Tibial artery (tissue), 4 donors: ENCODE results near the gene HNRNPUL2.

Experiments
- DNase-seq, 2 donors: peaks; one replicate each; pipeline ENCODE4 v3.0.0-alpha.2; 2019
- H3K27ac ChIP-seq, 2 donors: fragments of 200-600 bp; sonication (generic) in 1 of 2; 1 replicate in 1 of 2; 2 replicates in 1 of 2; pipeline ENCODE4 v1.5.1; 2018 to 2019; ENCODE audit warnings: mild to moderate bottlenecking in 1 of 2
- H3K27me3 ChIP-seq, 2 donors: fragments of 200-600 bp; sonication (generic) in 1 of 2; one replicate each; pipeline versions ENCODE4 v1.5.1 to v1.6.0; 2016 to 2019
- H3K36me3 ChIP-seq, 3 donors: fragments of 200-600 bp; sonication (generic) in 2 of 3; one replicate each; pipeline ENCODE4 v1.5.1; 2016 to 2019; ENCODE audit warnings: mild to moderate bottlenecking in 2 of 3
- H3K4me1 ChIP-seq, 4 donors: fragments of 200-600 bp; sonication (generic) in 2 of 4; 1 replicate in 3 of 4; 2 replicates in 1 of 4; pipeline ENCODE4 v1.5.1; 2016 to 2019
- H3K4me3 ChIP-seq, 2 donors: fragments of 200-600 bp; sonication (generic) in 1 of 2; 1 replicate in 1 of 2; 2 replicates in 1 of 2; pipeline ENCODE4 v1.5.1; 2018 to 2019; ENCODE audit warnings: mild to moderate bottlenecking in 2 of 2
- H3K9me3 ChIP-seq, 3 donors: fragments of 200-600 bp; sonication (generic) in 1 of 3; one replicate each; pipeline ENCODE4 v1.5.1; 2016 to 2019
- intact Hi-C: fragments of 100-400 bp; cut with DNase I; formaldehyde crosslinking; loops from one replicate; pipeline ENCODE4 v1.15.0; 2023; ENCODE audit warnings: low total_unique reads
- TF ChIP-seq, protein P1 (sequence below), 2 experiments: fragments of 200-600 bp in 1 of 2; fragments of 450-650 bp in 1 of 2; IDR thresholded peaks; one replicate each; pipeline ENCODE4 v1.5.1; 2017 to 2019; ENCODE audit warnings: antibody characterized with exemption in 2 of 2, mild to moderate bottlenecking in 1 of 2, moderate library complexity in 1 of 2

Gene HNRNPUL2

DNA sequence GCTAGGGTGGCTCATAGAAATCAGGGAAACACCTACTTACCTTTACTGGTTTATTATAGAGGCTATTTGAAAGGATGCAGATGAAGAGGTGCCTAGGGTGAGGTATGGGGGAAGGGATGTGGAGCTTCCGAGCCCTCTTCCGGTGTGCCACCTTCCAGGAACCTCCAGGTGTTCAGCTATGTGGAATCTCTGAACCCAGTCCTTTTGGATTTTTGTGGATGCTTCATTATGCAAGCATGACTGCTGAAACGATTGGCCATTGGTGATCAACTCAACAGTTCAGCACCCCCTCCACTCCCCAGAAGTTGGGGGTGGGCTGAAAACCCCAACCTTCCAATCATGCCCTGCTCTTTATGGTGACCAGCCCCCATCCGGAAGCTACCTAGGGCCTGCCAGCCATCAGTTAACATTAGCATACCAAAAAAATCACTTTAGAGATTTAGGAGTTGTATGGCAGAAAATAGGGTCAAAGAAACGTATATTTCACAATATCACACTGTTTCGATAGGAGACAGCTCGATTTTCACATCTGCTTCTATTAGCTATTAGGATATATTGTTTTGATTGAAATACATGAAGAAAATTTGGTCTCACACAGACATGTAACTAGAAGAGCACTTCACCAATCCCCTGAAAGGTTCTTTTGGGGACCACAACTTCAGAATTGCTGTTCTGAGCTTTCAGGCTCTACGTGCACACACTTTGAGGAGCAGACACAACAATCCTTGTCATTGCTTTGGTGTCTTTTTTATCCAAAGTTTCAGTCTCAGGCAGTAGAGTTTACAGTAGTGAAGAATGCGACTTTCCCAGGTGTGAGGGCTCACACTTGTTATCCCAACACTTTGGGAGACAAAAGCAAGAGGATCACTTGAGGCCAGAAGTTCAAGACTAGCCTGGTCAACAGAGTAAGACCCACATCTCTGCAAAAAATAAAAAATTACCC is 30.9 kb upstream of the HNRNPUL2 start:
- Histone ChIP-seq H3K9me3 (no peaks in the 10 kb centered on the region), H3K36me3 (peaks cover 0 to 3% (median 0%) of the 10 kb centered on the region in 3 donors), H3K27me3 (no peaks in the 10 kb centered on the region), H3K4me3 (no peak overlapping the region), H3K27ac (no peak overlapping the region), H3K4me1 (peaks cover 0 to 30% (median 16%) of the 10 kb centered on the region in 4 donors)
- no peak for DNase-seq
- TF ChIP-seq, protein P1, sequence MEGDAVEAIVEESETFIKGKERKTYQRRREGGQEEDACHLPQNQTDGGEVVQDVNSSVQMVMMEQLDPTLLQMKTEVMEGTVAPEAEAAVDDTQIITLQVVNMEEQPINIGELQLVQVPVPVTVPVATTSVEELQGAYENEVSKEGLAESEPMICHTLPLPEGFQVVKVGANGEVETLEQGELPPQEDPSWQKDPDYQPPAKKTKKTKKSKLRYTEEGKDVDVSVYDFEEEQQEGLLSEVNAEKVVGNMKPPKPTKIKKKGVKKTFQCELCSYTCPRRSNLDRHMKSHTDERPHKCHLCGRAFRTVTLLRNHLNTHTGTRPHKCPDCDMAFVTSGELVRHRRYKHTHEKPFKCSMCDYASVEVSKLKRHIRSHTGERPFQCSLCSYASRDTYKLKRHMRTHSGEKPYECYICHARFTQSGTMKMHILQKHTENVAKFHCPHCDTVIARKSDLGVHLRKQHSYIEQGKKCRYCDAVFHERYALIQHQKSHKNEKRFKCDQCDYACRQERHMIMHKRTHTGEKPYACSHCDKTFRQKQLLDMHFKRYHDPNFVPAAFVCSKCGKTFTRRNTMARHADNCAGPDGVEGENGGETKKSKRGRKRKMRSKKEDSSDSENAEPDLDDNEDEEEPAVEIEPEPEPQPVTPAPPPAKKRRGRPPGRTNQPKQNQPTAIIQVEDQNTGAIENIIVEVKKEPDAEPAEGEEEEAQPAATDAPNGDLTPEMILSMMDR (IDR thresholded peaks at IDR 0.05) = no peak
- intact Hi-C loops = no loop called here

DNA sequence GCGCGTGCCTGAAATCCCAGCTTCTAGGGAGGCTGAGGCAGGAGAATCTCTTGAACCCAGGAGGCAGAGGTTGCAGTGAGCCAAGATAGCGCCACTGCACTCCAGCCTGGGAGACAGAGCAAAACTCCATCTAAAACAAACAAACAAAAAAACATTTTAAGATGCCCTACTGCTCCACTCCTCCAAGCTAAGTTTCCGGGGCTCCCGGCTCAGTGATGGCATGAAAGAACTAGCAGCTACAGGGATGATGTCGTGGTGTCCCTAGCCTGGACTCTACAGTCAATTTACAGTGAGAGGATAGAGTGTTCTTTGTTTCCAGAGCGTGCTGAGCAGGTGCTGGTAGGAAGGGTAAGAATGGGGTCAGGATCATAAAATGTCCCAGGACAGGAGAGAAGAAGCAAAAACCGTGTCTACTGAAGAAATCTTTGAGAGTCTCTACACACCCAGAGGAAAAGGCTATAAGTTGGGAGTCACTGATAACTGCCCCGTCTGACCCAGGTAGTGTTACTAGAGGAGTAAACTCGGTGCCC is 27.9 kb upstream of the HNRNPUL2 start:
- Histone ChIP-seq H3K27ac (no peak overlapping the region), H3K36me3 (peaks cover 0 to 21% (median 0%) of the 10 kb centered on the region in 3 donors), H3K4me3 (no peak overlapping the region), H3K9me3 (no peaks in the 10 kb centered on the region), H3K4me1 (peaks cover 0 to 25% (median 16%) of the 10 kb centered on the region in 4 donors), H3K27me3 (no peaks in the 10 kb centered on the region)
- TF ChIP-seq, protein P1 (IDR thresholded peaks at IDR 0.05) = no peak
- intact Hi-C loops = no loop called here
- DNase-seq = no peak

DNA sequence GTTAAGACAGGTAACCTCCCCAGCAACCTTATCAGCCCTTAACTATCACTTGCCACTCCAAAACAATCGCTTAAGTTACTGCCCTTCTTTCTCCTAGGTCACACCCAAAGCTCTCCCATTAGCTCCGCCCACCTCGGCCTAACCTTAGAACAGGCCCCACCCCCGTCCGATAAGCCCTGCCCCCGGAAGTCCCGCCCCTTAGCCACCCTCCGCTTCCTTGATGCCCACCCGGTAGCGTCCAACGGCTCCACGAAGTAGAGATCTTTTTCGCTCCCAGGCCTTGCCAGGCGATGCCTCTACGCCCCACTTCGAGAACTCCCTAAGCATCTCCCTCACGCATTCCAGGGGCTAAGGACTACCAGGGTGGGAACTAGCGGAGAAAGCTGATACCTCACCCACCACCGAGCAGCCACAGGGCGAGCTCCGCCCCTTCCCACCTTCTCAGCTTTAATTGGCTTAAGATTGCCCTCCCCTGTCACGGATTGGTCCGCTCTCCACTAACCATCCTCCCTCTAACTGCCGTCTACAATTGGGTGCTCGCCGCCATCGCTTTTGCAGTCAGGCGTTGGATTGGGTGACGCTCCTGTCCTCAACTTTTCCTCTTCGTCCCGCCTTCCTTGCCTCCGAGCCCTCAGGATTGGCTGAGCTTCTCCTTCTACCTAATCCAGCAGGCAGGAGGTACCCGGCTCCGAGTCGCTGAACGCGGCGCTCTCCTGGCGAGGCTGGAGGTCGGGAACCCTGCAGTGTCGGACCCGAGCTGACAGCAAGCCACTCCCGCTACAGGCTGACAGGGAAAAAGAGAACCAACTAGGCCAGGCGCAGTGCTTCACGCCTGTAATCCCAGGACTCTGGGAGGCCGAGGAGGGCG is 26.7 kb upstream of the HNRNPUL2 start, which contains the start of gene ZBTB3:
Gene ZBTB3, minus strand, starts transcription at position 425 of the 868 bp plus-strand sequence. CDS start 496 bp downstream, outside the sequence.
- intact Hi-C loops = loop anchor here (1.0 kb wide), 1 partner anchor 26 kb away; the partner anchor contains the start of gene TTC9C
- peak within 1 kb of the TSS; percentile 62 to 66 for H3K4me3 ChIP-seq
- DNase-seq = peak; percentile 99
- peaks cover 0 to 25% (median 18%) of the 10 kb centered on the region in 4 donors for H3K4me1 ChIP-seq
- H3K27ac ChIP-seq = peak within 1 kb of the TSS; percentile 90 to 91
- peaks cover 0 to 21% (median 0%) of the 10 kb centered on the region in 3 donors for H3K36me3 ChIP-seq
- TF ChIP-seq, protein P1 (IDR thresholded peaks at IDR 0.05) = peak in 1 of 2 experiments; percentile 41
- H3K27me3 ChIP-seq = no peaks in the 10 kb centered on the region
- H3K9me3 ChIP-seq = no peaks in the 10 kb centered on the region

DNA sequence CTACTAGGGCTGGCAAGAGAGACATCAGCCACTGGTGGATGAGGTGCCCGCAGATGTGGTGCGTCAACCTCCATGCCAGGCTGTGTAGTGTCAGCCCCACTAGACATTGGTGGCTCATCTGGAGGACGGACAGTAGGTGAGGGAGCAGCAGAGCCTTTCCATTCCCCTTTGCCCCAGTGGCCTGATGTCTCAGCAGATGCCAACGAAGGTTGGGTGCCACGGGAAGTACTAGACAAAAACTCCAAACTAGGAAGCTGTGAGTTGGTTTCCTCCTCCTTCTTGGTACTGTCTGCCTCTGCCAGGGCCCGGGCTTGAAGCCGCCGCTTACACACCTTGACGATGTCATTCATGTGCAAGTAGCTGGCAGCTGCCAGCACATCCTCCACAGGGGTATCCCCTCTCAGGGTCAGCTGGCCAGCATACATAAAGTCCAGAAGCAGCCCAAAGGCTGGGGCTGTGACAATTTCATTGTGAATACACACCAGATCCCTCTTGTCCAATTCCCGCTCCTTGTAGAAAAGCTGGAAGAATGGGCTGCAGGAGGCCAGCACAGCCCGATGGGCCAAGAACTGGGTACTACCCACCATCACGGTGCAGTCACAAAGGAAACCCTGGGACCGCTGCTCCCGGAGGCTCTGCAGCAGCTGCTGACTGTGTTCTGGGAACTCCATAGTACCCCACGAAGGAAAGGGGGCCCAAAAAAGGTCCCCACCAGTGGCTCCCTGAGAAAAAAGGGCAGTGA is 25.9 kb upstream of the HNRNPUL2 start:
- no peak for DNase-seq
- TF ChIP-seq, protein P1 (IDR thresholded peaks at IDR 0.05) = no peak
- Histone ChIP-seq H3K27me3 (no peaks in the 10 kb centered on the region), H3K9me3 (no peaks in the 10 kb centered on the region), H3K36me3 (peaks cover 0 to 28% (median 0%) of the 10 kb centered on the region in 3 donors), H3K4me1 (peaks cover 0 to 25% (median 18%) of the 10 kb centered on the region in 4 donors), H3K4me3 (peak overlapping the region; percentile 62 to 66), H3K27ac (peak overlapping the region; percentile 90 to 91)
- intact Hi-C loops = no loop called here
